Ovary (tissue), 3 donors: Measurements from ENCODE around the gene PALLD.
A peak's percentile ranks its signal among the peaks of the same experiment; 100 is the strongest.

Experiments used
- CTCF ChIP-seq, 3 donors: fragments of 450-650 bp in 2 of 3; fragments of 200-600 bp in 1 of 3; IDR thresholded peaks; one replicate each; pipeline versions ENCODE4 v1.5.1 to v1.8.0; 2016 to 2022; ENCODE audit warnings: antibody characterized with exemption in 3 of 3, mild to moderate bottlenecking in 1 of 3
- EP300 ChIP-seq: sonication (generic); formaldehyde crosslinking; IDR thresholded peaks from one replicate; pipeline ENCODE4 v1.6.1; 2017; ENCODE audit warnings: antibody characterized with exemption
- POLR2A ChIP-seq: fragments of 450-650 bp; IDR thresholded peaks from one replicate; pipeline ENCODE4 v1.6.1; 2017; ENCODE audit warnings: antibody characterized with exemption, mild to moderate bottlenecking, moderate library complexity
- donor health status: DM: no; HTN: no; CAD: no.

- TF ChIP-seq CTCF (IDR thresholded peaks at IDR 0.05) = peak; percentile 66 to 75 (median 70)
- no peak for TF ChIP-seq POLR2A
- TF ChIP-seq EP300 = no peak
Measured at GRCh38 chr4:168923526-168924194, 426.8 kb downstream of the PALLD start.
